Karpas-422 (cell line): ENCODE measurements around the gene DQX1. TPM values are rescaled to one million over a fixed set of nuclear protein-coding genes. Genes with fewer than 3 reads are reported as not detected.
"Not testable (repeated sequence)": the region's sequence is repeated elsewhere in the genome, so short reads cannot be mapped to it uniquely, and the experiment has no call there.

Experiments used
- DNase-seq: peaks from one replicate; pipeline ENCODE4 v3.0.0-alpha.2; 2015
- H2AFZ ChIP-seq: fragments of 200-600 bp; sonication (generic); 2 replicates; pipeline ENCODE4 v1.6.1; 2014; ENCODE audit warnings: antibody characterized with exemption, low read length, mixed read lengths
- H3K27ac ChIP-seq: fragments of 200-600 bp; sonication (generic); 2 replicates; pipeline ENCODE4 v1.5.1; 2014; ENCODE audit warnings: mild to moderate bottlenecking, low read length, moderate library complexity
- H3K27me3 ChIP-seq: fragments of 200-600 bp; sonication (generic); 2 replicates; pipeline ENCODE4 v1.6.1; 2014; ENCODE audit warnings: low read length, mixed read lengths
- H3K36me3 ChIP-seq: fragments of 200-600 bp; sonication (generic); 2 replicates; pipeline ENCODE4 v1.6.1; 2014; ENCODE audit warnings: low read length, mixed read lengths; ENCODE audit not compliant: insufficient read depth
- H3K4me1 ChIP-seq: fragments of 200-600 bp; sonication (generic); 2 replicates; pipeline ENCODE4 v1.6.1; 2014; ENCODE audit warnings: mild to moderate bottlenecking, low read length, mixed read lengths
- H3K4me2 ChIP-seq: fragments of 200-600 bp; sonication (generic); 2 replicates; pipeline ENCODE4 v1.6.1; 2014; ENCODE audit warnings: low read length, low read depth, mild to moderate bottlenecking; ENCODE audit not compliant: poor library complexity, severe bottlenecking
- H3K4me3 ChIP-seq: fragments of 200-600 bp; sonication (generic); 2 replicates; pipeline ENCODE4 v1.5.1; 2014; ENCODE audit warnings: mild to moderate bottlenecking, antibody characterized with exemption, low read length, mixed read lengths
- H3K79me2 ChIP-seq: fragments of 200-600 bp; sonication (generic); 2 replicates; pipeline ENCODE4 v1.6.1; 2014; ENCODE audit warnings: mild to moderate bottlenecking, low read length, mixed read lengths
- H3K9ac ChIP-seq: fragments of 200-600 bp; sonication (generic); 2 replicates; pipeline ENCODE4 v1.6.0; 2014; ENCODE audit warnings: low read length
- H3K9me2 ChIP-seq: fragments of 200-600 bp; sonication (generic), shearing (Covaris generic); replicated peaks from 2 replicates; pipeline ENCODE4 v1.6.0; 2014; ENCODE audit warnings: mild to moderate bottlenecking, low read length, moderate library complexity; ENCODE audit not compliant: insufficient read depth
- H3K9me3 ChIP-seq: fragments of 300-700, 200-600 bp; sonication (generic); 2 replicates; pipeline ENCODE4 v1.6.1; 2014; ENCODE audit warnings: low read length, mixed read lengths
- H4K20me1 ChIP-seq: fragments of 200-600 bp; sonication (generic); 2 replicates; pipeline ENCODE4 v1.6.1; 2014; ENCODE audit warnings: mild to moderate bottlenecking, antibody characterized with exemption, low read length, low read depth; ENCODE audit not compliant: insufficient read depth
- total RNA-seq: library from RNA; depleted of rRNA; stranded (reverse); fragments of >200 nt; shearing (Covaris generic); gene quantifications from 2 replicates; pipeline ENCODE4 v1.2.3, GENCODE V29; 2014; ENCODE audit warnings: low replicate concordance

DQX1 gene
- total RNA-seq, 1 experiment from 2014 or later: 22.6 TPM

DNA sequence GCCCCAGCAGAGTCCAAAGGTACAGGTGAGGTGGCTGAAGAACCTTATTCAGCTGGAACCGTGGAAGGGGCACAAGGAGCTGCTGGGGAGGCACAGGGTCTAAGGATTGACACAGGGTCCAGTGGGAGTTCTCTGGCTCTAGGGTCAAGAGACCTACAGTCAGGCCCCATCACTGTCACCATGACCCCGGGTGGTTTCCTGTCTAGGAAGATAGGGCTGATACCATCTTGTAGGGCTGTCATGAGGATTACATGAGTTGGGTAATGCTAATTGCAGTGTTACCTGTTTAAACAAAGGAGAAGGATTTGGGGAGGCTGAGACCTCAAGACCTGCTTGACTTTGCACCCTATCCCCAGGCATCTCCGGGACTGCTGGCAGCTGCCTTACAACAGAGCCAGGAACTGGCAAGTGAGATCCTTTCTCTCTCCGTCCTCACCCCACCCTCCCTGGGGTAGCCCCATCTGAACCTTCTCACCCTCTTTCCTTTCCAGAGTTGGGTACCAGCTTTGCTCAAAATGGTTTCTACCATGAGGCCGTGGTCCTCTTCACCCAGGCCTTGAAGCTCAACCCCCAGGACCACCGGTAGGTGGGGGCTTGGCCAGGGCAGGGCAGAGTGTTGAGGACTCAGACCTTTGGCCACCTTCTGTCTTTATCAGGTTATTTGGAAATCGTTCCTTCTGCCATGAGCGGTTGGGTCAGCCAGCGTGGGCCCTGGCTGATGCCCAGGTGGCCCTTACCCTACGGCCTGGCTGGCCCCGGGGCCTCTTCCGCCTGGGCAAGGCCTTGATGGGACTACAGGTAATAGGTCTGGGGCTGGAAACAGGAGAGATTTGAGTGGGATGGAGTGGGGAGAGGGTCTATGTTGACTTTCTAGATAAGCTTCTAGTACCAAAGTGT, 34.1 kb downstream of the DQX1 start:
- Histone ChIP-seq H3K27me3 (no peaks in the 10 kb centered on the region), H3K27ac (no peak overlapping the region), H3K4me1 (no peaks in the 10 kb centered on the region), H2AFZ (no peak overlapping the region), H3K9me2 (no peaks in the 10 kb centered on the region), H3K4me3 (no peak overlapping the region), H4K20me1 (no peaks in the 10 kb centered on the region), H3K79me2 (peaks cover 4% of the 10 kb centered on the region; the same call in 1 of the 2 replicates), H3K9me3 (no peaks in the 10 kb centered on the region), H3K9ac (no peak overlapping the region), H3K36me3 (peaks cover 25% of the 10 kb centered on the region; the same call in 1 of the 2 replicates), H3K4me2 (no peak overlapping the region)
- no peak for DNase-seq

DNA sequence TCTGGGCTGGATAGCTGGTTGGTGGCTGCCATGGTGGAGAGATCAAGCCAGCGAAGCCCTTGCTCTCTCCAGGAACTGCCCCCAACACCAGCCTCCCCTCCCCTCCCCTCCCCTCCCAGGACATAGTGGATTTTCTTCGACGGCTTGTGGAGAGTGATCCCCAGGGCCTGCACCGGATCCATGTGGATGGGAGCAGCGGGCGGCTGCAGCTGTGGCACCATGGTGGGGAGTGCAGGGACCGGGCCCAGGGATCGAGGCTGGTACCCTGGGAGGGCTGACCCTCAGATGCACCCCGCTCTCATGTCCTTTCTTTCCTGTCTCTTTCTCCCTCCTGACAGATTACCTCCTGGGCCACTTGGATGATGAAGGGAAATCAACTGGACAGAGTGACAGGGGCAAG, 36.1 kb downstream of the DQX1 start:
- DNase-seq: no peak
- Histone ChIP-seq H2AFZ (no peak overlapping the region), H3K79me2 (peaks cover 11% of the 10 kb centered on the region; the same call in 1 of the 2 replicates), H4K20me1 (no peaks in the 10 kb centered on the region), H3K4me3 (no peak overlapping the region), H3K4me2 (no peak overlapping the region), H3K9me2 (no peaks in the 10 kb centered on the region), H3K4me1 (no peaks in the 10 kb centered on the region), H3K27me3 (no peaks in the 10 kb centered on the region), H3K27ac (no peak overlapping the region), H3K9ac (no peak overlapping the region), H3K9me3 (no peaks in the 10 kb centered on the region), H3K36me3 (peaks cover 25% of the 10 kb centered on the region; the same call in 1 of the 2 replicates)

DNA sequence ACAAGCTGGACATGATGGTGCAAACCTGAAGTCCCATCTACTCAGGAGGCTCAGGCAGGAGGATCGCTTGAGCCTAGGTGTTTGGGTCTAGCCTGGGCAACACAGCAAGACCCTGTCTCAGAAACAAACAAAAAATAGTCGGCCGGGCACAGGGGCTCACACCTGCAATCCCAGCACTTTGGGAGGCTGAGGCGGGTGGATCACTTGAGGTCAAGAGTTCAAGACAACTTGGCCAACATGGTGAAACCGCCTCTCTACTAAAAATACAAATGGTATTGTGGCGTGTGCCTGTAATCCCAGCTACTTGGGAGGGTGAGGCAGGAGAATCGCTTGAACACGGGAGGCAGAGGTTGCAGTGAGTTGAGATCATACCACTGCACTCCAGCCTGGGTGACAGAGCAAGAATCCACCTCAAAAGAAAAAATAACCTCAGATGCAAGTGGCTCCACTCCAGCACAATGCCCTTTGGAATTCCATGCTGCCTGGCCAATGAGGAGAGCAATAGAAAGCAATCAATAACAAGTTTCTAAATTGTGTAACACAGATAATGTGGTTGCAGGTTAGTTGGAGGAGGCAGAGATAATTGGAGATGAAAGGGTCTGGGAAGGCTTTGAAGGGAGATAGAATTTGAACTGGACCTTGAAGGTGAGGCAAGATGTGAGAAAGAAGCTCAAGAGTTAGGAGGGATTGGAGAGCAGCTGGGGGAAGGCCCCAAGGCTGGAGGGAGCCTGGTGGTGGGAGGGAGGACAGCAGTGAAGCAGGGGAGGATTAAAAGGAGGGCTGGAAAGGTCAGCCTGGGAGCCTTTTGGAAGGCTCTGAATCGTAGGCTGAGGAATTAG, 37.2 kb downstream of the DQX1 start:
- Histone ChIP-seq H3K4me2 (no peak overlapping the region), H3K9ac (no peak overlapping the region)

DNA sequence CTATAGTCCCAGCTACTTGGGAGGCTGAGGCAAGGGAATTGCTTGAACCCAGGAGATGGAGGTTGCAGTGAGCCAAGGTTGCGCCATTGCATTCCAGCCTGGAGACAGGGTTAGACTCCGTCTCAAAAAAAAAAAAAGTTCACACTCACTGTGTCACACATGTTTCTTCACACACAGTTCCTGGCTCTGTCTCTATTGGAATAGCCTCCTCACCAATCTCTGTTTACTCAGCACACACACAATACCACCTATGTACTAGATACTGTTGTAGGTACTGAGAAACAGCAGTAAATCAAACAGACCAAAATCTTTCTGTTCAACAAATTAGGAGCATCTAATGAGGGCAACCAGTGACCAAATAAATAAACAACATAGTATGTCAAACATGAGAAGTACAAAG, 39.9 kb downstream of the DQX1 start:
- Histone ChIP-seq H3K4me1 (peaks cover 18% of the 10 kb centered on the region), H3K36me3 (peaks cover 3% of the 10 kb centered on the region; the same call in 1 of the 2 replicates), H3K4me2 (no peak overlapping the region), H3K9me2 (no peaks in the 10 kb centered on the region), H2AFZ (no peak overlapping the region), H3K27ac (no peak overlapping the region), H3K9ac (no peak overlapping the region), H3K27me3 (no peaks in the 10 kb centered on the region), H3K9me3 (no peaks in the 10 kb centered on the region), H3K79me2 (peaks cover 40% of the 10 kb centered on the region), H4K20me1 (no peaks in the 10 kb centered on the region), H3K4me3 (no peak overlapping the region)
- DNase-seq: no peak

More for the DNA sequence above, 37.2 kb downstream of the DQX1 start:
- Histone ChIP-seq H4K20me1 (no peaks in the 10 kb centered on the region), H3K79me2 (peaks cover 20% of the 10 kb centered on the region), H3K27ac (no peak overlapping the region), H3K27me3 (no peaks in the 10 kb centered on the region), H2AFZ (no peak overlapping the region), H3K9me2 (no peaks in the 10 kb centered on the region), H3K36me3 (peaks cover 21% of the 10 kb centered on the region; the same call in 1 of the 2 replicates), H3K4me3 (no peak overlapping the region), H3K4me1 (peaks cover 4% of the 10 kb centered on the region), H3K9me3 (no peaks in the 10 kb centered on the region)
- DNase-seq: no peak

DNA sequence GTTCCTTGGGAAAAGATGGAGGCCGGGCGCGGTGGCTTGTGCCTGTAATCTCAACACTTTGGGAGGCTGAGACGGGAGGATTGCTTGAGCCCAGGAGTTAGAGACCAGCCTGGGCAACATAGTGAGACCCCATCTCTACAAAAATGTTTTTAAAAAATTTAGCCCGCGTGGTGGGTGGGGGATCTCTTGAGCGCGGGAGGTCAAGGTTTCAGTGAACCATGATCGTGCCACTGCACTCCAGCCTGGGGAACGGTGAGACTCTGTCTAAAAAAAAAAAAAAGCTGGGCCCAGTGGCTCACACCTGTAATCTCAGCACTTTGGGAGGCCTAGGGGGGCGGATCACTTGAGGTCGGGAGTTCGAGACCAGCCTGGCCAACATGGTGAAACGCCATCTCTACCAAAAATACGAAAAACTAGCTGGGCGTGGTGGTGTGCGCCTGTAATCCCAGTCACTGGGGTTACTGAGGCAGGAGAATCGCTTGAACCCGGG, 42.3 kb downstream of the DQX1 start:
- DNase-seq, H4K20me1 ChIP-seq, H3K9me2 ChIP-seq, H3K9me3 ChIP-seq, H3K27me3 ChIP-seq: not testable (repeated sequence)
- Histone ChIP-seq H3K4me2 (peak overlapping the region; percentile 88), H3K4me1 (peaks cover 29% of the 10 kb centered on the region), H3K79me2 (peaks cover 56% of the 10 kb centered on the region), H3K4me3 (peak overlapping the region; percentile 97), H3K36me3 (peaks cover 11% of the 10 kb centered on the region; the same call in 1 of the 2 replicates), H2AFZ (0 out of 2 replicates have a peak overlapping the region, but pooled peaks have one; percentile 85), H3K9ac (peak overlapping the region; percentile 85), H3K27ac (peak overlapping the region; percentile 72; the same call in 1 of the 2 replicates)

DNA sequence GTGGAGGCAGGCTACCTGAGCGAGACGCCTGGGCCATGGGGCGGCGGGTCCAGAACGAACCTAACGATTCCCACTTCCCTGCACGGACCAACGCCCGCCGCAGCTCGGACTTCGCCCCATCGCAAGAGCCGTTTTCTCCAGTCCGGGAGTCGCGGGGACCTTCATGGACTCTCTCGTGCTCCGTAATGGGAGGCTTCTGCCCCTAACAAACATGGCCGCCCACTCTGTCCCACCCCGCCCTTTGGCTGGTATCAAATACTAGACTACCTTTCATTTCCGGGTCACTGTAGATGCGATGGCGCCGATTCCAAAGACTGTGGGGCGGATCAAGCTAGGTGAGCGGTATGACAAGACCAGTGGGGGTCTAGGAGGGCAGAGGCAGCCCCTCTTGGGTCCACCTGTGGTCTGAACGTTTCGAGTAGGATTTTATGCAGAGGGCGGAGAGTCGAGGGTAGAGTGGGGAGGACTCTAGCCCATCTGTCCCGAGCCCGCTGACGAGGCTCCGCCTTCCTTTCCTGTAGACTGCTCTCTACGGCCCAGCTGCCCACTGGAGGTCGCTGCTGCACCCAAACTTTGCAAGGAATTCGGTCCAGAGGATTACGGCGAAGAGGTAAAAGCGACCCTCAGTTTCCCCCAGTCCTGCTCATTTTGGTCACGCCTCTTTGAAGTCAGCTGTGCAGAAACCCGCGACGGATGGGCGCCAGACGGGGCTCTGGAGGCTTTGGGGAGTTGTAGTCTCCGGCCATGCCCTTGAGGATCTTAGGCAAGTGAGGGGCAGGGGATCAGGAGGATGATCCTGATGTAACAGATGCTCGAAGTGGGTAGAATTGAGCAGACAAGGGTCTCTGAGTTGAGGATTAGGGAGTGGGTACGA, 43.0 kb downstream of the DQX1 start, which contains the start of the genes CCDC142 and TTC31:
Gene CCDC142, minus strand, starts transcription at position 198 of the 874 bp plus-strand sequence. Its CDS starts 161 bp downstream, at position 37.
Gene TTC31, plus strand, starts transcription at position 281 of the 874 bp plus-strand sequence. Its CDS starts 15 bp downstream, at position 296.
- no peaks in the 10 kb centered on the region for H4K20me1 ChIP-seq
- peak; percentile 98 for DNase-seq
- H2AFZ ChIP-seq: peak within 1 kb of the TSS; percentile 85
- H3K9me2 ChIP-seq: no peaks in the 10 kb centered on the region
- H3K4me1 ChIP-seq: peaks cover 29% of the 10 kb centered on the region
- H3K27ac ChIP-seq: peak within 1 kb of the TSS; percentile 72
- peak within 1 kb of the TSS; percentile 97 for H3K4me3 ChIP-seq
- no peaks in the 10 kb centered on the region for H3K9me3 ChIP-seq
- H3K27me3 ChIP-seq: no peaks in the 10 kb centered on the region
- peaks cover 8% of the 10 kb centered on the region; the same call in 1 of the 2 replicates for H3K36me3 ChIP-seq
- H3K4me2 ChIP-seq: peak within 1 kb of the TSS; percentile 88
- peak within 1 kb of the TSS; percentile 85 for H3K9ac ChIP-seq
- peaks cover 54% of the 10 kb centered on the region for H3K79me2 ChIP-seq
